ENCODE results near the gene KIAA1217. TPM values are rescaled to one million over a fixed set of nuclear protein-coding genes. Genes with fewer than 3 reads are reported as not detected.

The KIAA1217 gene
- total RNA-seq, 1 experiment from 2014 or later = not detected

- Histone ChIP-seq H3K9ac (ENCODE audit: low read length) (no peak overlapping the region), H3K27ac (ENCODE audit: low read length) (no peak overlapping the region), H3K79me2 (ENCODE audit: low read length) (no peaks in the 10 kb centered on the region), H3K4me3 (ENCODE audit: low read length) (no peak overlapping the region), H3K36me3 (ENCODE audit: insufficient read depth, low read length) (no peaks in the 10 kb centered on the region), H3K9me3 (ENCODE audit: low read length) (no peaks in the 10 kb centered on the region; the same call in 1 of the 2 replicates), H3K4me2 (ENCODE audit: low read depth, low read length, poor library complexity, severe bottlenecking) (no peak overlapping the region), H4K20me1 (ENCODE audit: insufficient read depth, low read depth, low read length) (no peaks in the 10 kb centered on the region), H3K9me2 (replicated peaks; ENCODE audit: insufficient read depth, low read length) (no peaks in the 10 kb centered on the region), H3K27me3 (ENCODE audit: low read length) (no peaks in the 10 kb centered on the region), H3K4me1 (ENCODE audit: low read length) (no peaks in the 10 kb centered on the region), H2AFZ (ENCODE audit: low read length) (no peak overlapping the region)
- no peak for DNase-seq
Measured at GRCh38 chr10:24569828-24570657, 361.1 kb downstream of the KIAA1217 start.

GRCh38 chr10:24570658-24571426 lies 361.9 kb downstream of the KIAA1217 start:
- no peaks in the 10 kb centered on the region for H3K79me2 ChIP-seq (ENCODE audit: low read length)
- H4K20me1 ChIP-seq (ENCODE audit: insufficient read depth, low read depth, low read length) = no peaks in the 10 kb centered on the region
- H3K27me3 ChIP-seq (ENCODE audit: low read length) = no peaks in the 10 kb centered on the region
- no peak overlapping the region for H2AFZ ChIP-seq (ENCODE audit: low read length)
- H3K4me3 ChIP-seq (ENCODE audit: low read length) = no peak overlapping the region
- H3K4me1 ChIP-seq (ENCODE audit: low read length) = no peaks in the 10 kb centered on the region
- no peak for DNase-seq
- H3K27ac ChIP-seq (ENCODE audit: low read length) = no peak overlapping the region
- no peaks in the 10 kb centered on the region for H3K9me2 ChIP-seq (replicated peaks; ENCODE audit: insufficient read depth, low read length)
- no peaks in the 10 kb centered on the region for H3K36me3 ChIP-seq (ENCODE audit: insufficient read depth, low read length)
- H3K9me3 ChIP-seq (ENCODE audit: low read length) = no peaks in the 10 kb centered on the region; the same call in 1 of the 2 replicates
- H3K4me2 ChIP-seq (ENCODE audit: low read depth, low read length, poor library complexity, severe bottlenecking) = no peak overlapping the region
- H3K9ac ChIP-seq (ENCODE audit: low read length) = no peak overlapping the region

GRCh38 chr10:24571870-24572450 lies 363.0 kb downstream of the KIAA1217 start:
- Histone ChIP-seq H3K9me2 (replicated peaks; ENCODE audit: insufficient read depth, low read length) (no peaks in the 10 kb centered on the region), H3K27ac (ENCODE audit: low read length) (no peak overlapping the region), H3K4me1 (ENCODE audit: low read length) (no peaks in the 10 kb centered on the region), H3K4me2 (ENCODE audit: low read depth, low read length, poor library complexity, severe bottlenecking) (no peak overlapping the region), H3K9me3 (ENCODE audit: low read length) (no peaks in the 10 kb centered on the region; the same call in none of the 2 replicates), H3K9ac (ENCODE audit: low read length) (no peak overlapping the region), H4K20me1 (ENCODE audit: insufficient read depth, low read depth, low read length) (no peaks in the 10 kb centered on the region), H2AFZ (ENCODE audit: low read length) (no peak overlapping the region), H3K27me3 (ENCODE audit: low read length) (no peaks in the 10 kb centered on the region), H3K36me3 (ENCODE audit: insufficient read depth, low read length) (no peaks in the 10 kb centered on the region), H3K4me3 (ENCODE audit: low read length) (no peak overlapping the region), H3K79me2 (ENCODE audit: low read length) (no peaks in the 10 kb centered on the region)
- no peak for DNase-seq

GRCh38 chr10:24574161-24574560 lies 365.2 kb downstream of the KIAA1217 start:
- no peaks in the 10 kb centered on the region for H3K27me3 ChIP-seq (ENCODE audit: low read length)
- H3K9ac ChIP-seq (ENCODE audit: low read length) = no peak overlapping the region
- H3K79me2 ChIP-seq (ENCODE audit: low read length) = no peaks in the 10 kb centered on the region
- H3K9me3 ChIP-seq (ENCODE audit: low read length) = no peaks in the 10 kb centered on the region; the same call in none of the 2 replicates
- no peak for DNase-seq
- no peaks in the 10 kb centered on the region for H3K4me1 ChIP-seq (ENCODE audit: low read length)
- H3K9me2 ChIP-seq (replicated peaks; ENCODE audit: insufficient read depth, low read length) = no peaks in the 10 kb centered on the region
- no peak overlapping the region for H3K4me2 ChIP-seq (ENCODE audit: low read depth, low read length, poor library complexity, severe bottlenecking)
- H3K4me3 ChIP-seq (ENCODE audit: low read length) = no peak overlapping the region
- no peak overlapping the region for H2AFZ ChIP-seq (ENCODE audit: low read length)
- no peaks in the 10 kb centered on the region for H4K20me1 ChIP-seq (ENCODE audit: insufficient read depth, low read depth, low read length)
- no peak overlapping the region for H3K27ac ChIP-seq (ENCODE audit: low read length)
- H3K36me3 ChIP-seq (ENCODE audit: insufficient read depth, low read length) = no peaks in the 10 kb centered on the region

- Histone ChIP-seq H3K9me2 (replicated peaks; ENCODE audit: insufficient read depth, low read length) (no peaks in the 10 kb centered on the region), H3K4me1 (ENCODE audit: low read length) (no peaks in the 10 kb centered on the region), H3K9ac (ENCODE audit: low read length) (no peak overlapping the region), H3K4me3 (ENCODE audit: low read length) (no peak overlapping the region), H2AFZ (ENCODE audit: low read length) (no peak overlapping the region), H3K9me3 (ENCODE audit: low read length) (peaks cover 1% of the 10 kb centered on the region), H3K4me2 (ENCODE audit: low read depth, low read length, poor library complexity, severe bottlenecking) (no peak overlapping the region), H4K20me1 (ENCODE audit: insufficient read depth, low read depth, low read length) (no peaks in the 10 kb centered on the region), H3K27me3 (ENCODE audit: low read length) (no peaks in the 10 kb centered on the region), H3K36me3 (ENCODE audit: insufficient read depth, low read length) (no peaks in the 10 kb centered on the region), H3K79me2 (ENCODE audit: low read length) (no peaks in the 10 kb centered on the region), H3K27ac (ENCODE audit: low read length) (no peak overlapping the region)
- no peak for DNase-seq
Measured at GRCh38 chr10:24574578-24575155, 365.7 kb downstream of the KIAA1217 start.

GRCh38 chr10:24575481-24576002 lies 366.6 kb downstream of the KIAA1217 start:
- H3K79me2 ChIP-seq (ENCODE audit: low read length) = no peaks in the 10 kb centered on the region
- H3K9me2 ChIP-seq (replicated peaks; ENCODE audit: insufficient read depth, low read length) = no peaks in the 10 kb centered on the region
- DNase-seq = no peak
- no peak overlapping the region for H3K27ac ChIP-seq (ENCODE audit: low read length)
- no peaks in the 10 kb centered on the region for H3K4me1 ChIP-seq (ENCODE audit: low read length)
- H2AFZ ChIP-seq (ENCODE audit: low read length) = no peak overlapping the region
- no peak overlapping the region for H3K4me3 ChIP-seq (ENCODE audit: low read length)
- no peaks in the 10 kb centered on the region for H3K36me3 ChIP-seq (ENCODE audit: insufficient read depth, low read length)
- H4K20me1 ChIP-seq (ENCODE audit: insufficient read depth, low read depth, low read length) = no peaks in the 10 kb centered on the region
- H3K9me3 ChIP-seq (ENCODE audit: low read length) = peaks cover 8% of the 10 kb centered on the region
- no peak overlapping the region for H3K9ac ChIP-seq (ENCODE audit: low read length)
- no peaks in the 10 kb centered on the region for H3K27me3 ChIP-seq (ENCODE audit: low read length)
- no peak overlapping the region for H3K4me2 ChIP-seq (ENCODE audit: low read depth, low read length, poor library complexity, severe bottlenecking)

- H3K9ac ChIP-seq (ENCODE audit: low read length) = no peak overlapping the region
- H4K20me1 ChIP-seq (ENCODE audit: insufficient read depth, low read depth, low read length) = no peaks in the 10 kb centered on the region
- no peaks in the 10 kb centered on the region for H3K27me3 ChIP-seq (ENCODE audit: low read length)
- no peak overlapping the region for H2AFZ ChIP-seq (ENCODE audit: low read length)
- H3K4me1 ChIP-seq (ENCODE audit: low read length) = no peaks in the 10 kb centered on the region
- H3K4me3 ChIP-seq (ENCODE audit: low read length) = no peak overlapping the region
- no peak overlapping the region for H3K27ac ChIP-seq (ENCODE audit: low read length)
- H3K36me3 ChIP-seq (ENCODE audit: insufficient read depth, low read length) = no peaks in the 10 kb centered on the region
- no peaks in the 10 kb centered on the region for H3K9me2 ChIP-seq (replicated peaks; ENCODE audit: insufficient read depth, low read length)
- no peak overlapping the region for H3K4me2 ChIP-seq (ENCODE audit: low read depth, low read length, poor library complexity, severe bottlenecking)
- DNase-seq = no peak
- H3K79me2 ChIP-seq (ENCODE audit: low read length) = no peaks in the 10 kb centered on the region
- peaks cover 15% of the 10 kb centered on the region for H3K9me3 ChIP-seq (ENCODE audit: low read length)
Measured at GRCh38 chr10:24579448-24579847, 370.5 kb downstream of the KIAA1217 start.
